Measurements from ENCODE around the gene CSRNP3. TPM values are rescaled to one million over a fixed set of nuclear protein-coding genes. Genes with fewer than 3 reads are reported as not detected.

CSRNP3 gene
- polyA plus RNA-seq, 1 donor (not counting 4 experiments of a cell fraction or from before 2014, with no cell fraction given), result 0.87 TPM

DNA sequence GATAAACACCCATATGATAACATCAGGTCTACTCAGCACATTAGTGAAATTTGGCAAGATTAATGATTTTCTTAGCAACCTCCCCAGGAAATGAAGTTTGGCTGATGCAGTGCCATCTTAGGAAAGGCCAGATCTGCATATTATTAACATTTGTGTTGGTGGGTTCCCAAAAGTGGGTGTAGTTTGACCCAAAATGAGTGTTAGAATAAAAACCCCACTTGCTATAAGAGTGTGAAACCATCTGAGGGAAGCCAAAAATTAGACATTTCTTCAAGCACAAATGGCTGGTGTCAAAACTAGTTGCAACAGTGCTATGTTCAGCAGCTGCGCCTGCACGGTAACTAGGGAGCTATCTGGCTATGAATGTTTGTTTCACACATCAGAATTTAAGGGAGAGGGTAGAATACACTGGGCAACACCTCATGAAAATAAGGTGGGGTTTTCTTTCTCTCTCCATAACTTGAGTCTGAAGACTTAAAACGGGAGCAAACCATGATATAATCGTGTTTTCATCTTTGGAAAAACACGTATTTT lies 15.9 kb upstream of the CSRNP3 start:
- H3K4me1 ChIP-seq (ENCODE audit: control insufficient read depth, extremely low read depth, insufficient read depth, low read length), result no peaks in the 10 kb centered on the region
- TF ChIP-seq EZH2 (IDR thresholded peaks at IDR 0.05; ENCODE audit: low read length) (no peak), CTCF (optimal IDR thresholded peaks at IDR 0.05 in 1 of 3, IDR thresholded peaks at IDR 0.05 in 1 of 3, conservative IDR thresholded peaks at IDR 0.05 in 1 of 3; ENCODE audit: extremely low read depth in 1 of 3, insufficient read depth in 2 of 3, low read length in 3 of 3) (no peak)
- no peak overlapping the region for H3K4me2 ChIP-seq (ENCODE audit: control insufficient read depth, extremely low read depth, insufficient read depth, low read depth, low read length)
- dilution Hi-C loops (cut with MboI; ENCODE audit: extremely low pct_ligation_motif_present, low sequenced_read_pairs), result no loop called here
- DNase-seq (ENCODE audit: low read depth, low spot score) (no peak), FAIRE-seq (no peak)
- no peak overlapping the region for H3K4me3 ChIP-seq (ENCODE audit: control insufficient read depth in 2 of 3, extremely low read depth in 1 of 3, insufficient read depth in 2 of 3, low read depth in 1 of 3, low read length in 3 of 3)
- no peaks in the 10 kb centered on the region for H3K36me3 ChIP-seq (ENCODE audit: control insufficient read depth in 2 of 2, extremely low read depth in 1 of 2, insufficient read depth in 2 of 2, low read length in 2 of 2)
- H3K27me3 ChIP-seq (ENCODE audit: control insufficient read depth, extremely low read depth, insufficient read depth, low read length), result no peaks in the 10 kb centered on the region
- H4K20me1 ChIP-seq (ENCODE audit: control insufficient read depth, extremely low read depth, insufficient read depth, low read length), result no peaks in the 10 kb centered on the region
- H3K27ac ChIP-seq (ENCODE audit: control insufficient read depth, insufficient read depth, low read length), result no peak overlapping the region
- no peaks in the 10 kb centered on the region for H3K9me1 ChIP-seq (ENCODE audit: control insufficient read depth, extremely low read depth, insufficient read depth, low read length)
- no peaks in the 10 kb centered on the region for H3K79me2 ChIP-seq (ENCODE audit: control insufficient read depth, insufficient read depth, low read length)
- H3K9me3 ChIP-seq (ENCODE audit: control insufficient read depth, low read depth, low read length), result no peaks in the 10 kb centered on the region
- H2AFZ ChIP-seq (ENCODE audit: control insufficient read depth, low read length), result no peak overlapping the region
- no peak overlapping the region for H3K9ac ChIP-seq (ENCODE audit: control insufficient read depth, extremely low read depth, insufficient read depth, low read length)

DNA sequence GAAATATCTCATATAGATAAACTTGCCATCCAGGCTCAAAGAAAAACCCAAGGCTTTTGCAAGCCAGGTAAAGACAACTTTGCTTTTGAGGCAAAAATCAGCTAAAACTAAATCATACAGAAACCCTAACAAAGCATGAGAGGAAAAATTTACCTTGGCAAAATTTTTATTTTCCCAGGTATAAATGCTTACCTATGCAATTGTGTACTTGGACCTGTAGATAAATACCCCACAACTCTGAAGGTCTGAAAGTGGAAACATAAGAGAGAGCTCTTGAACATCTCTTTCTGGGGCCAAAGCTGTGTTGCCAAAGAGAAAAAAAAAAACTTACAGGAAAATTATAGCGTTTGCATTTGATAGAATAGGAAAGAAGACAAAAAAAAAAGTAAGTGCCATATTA lies 14.6 kb upstream of the CSRNP3 start:
- H2AFZ ChIP-seq (ENCODE audit: control insufficient read depth, low read length), result no peak overlapping the region
- H3K79me2 ChIP-seq (ENCODE audit: control insufficient read depth, insufficient read depth, low read length), result no peaks in the 10 kb centered on the region
- no peaks in the 10 kb centered on the region for H3K9me1 ChIP-seq (ENCODE audit: control insufficient read depth, extremely low read depth, insufficient read depth, low read length)
- H3K27me3 ChIP-seq (ENCODE audit: control insufficient read depth, extremely low read depth, insufficient read depth, low read length), result no peaks in the 10 kb centered on the region
- no peaks in the 10 kb centered on the region for H3K4me1 ChIP-seq (ENCODE audit: control insufficient read depth, extremely low read depth, insufficient read depth, low read length)
- no peaks in the 10 kb centered on the region for H3K36me3 ChIP-seq (ENCODE audit: control insufficient read depth in 2 of 2, extremely low read depth in 1 of 2, insufficient read depth in 2 of 2, low read length in 2 of 2)
- no peak overlapping the region for H3K27ac ChIP-seq (ENCODE audit: control insufficient read depth, insufficient read depth, low read length)
- H3K4me2 ChIP-seq (ENCODE audit: control insufficient read depth, extremely low read depth, insufficient read depth, low read depth, low read length), result no peak overlapping the region
- H3K9ac ChIP-seq (ENCODE audit: control insufficient read depth, extremely low read depth, insufficient read depth, low read length), result no peak overlapping the region
- TF ChIP-seq CTCF (optimal IDR thresholded peaks at IDR 0.05 in 1 of 3, IDR thresholded peaks at IDR 0.05 in 1 of 3, conservative IDR thresholded peaks at IDR 0.05 in 1 of 3; ENCODE audit: extremely low read depth in 1 of 3, insufficient read depth in 2 of 3, low read length in 3 of 3), result no peak
- H3K9me3 ChIP-seq (ENCODE audit: control insufficient read depth, low read depth, low read length), result no peaks in the 10 kb centered on the region
- H4K20me1 ChIP-seq (ENCODE audit: control insufficient read depth, extremely low read depth, insufficient read depth, low read length), result no peaks in the 10 kb centered on the region
- FAIRE-seq (no peak), DNase-seq (ENCODE audit: low read depth, low spot score) (no peak)
- no peak overlapping the region for H3K4me3 ChIP-seq (ENCODE audit: control insufficient read depth in 2 of 3, extremely low read depth in 1 of 3, insufficient read depth in 2 of 3, low read depth in 1 of 3, low read length in 3 of 3)
- dilution Hi-C loops (cut with MboI; ENCODE audit: extremely low pct_ligation_motif_present, low sequenced_read_pairs), result no loop called here
